HEK293 (cell line): ENCODE measurements around the gene TICRR.

ENCODE experiments used
- CTCF ChIA-PET: fragments of 350-600 bp; formaldehyde crosslinking; extraction: SDS; loops from one replicate; lab custom pipeline; 2021; ENCODE audit warnings: antibody characterized with exemption; lab: Yijun Ruan, JAX
- POLR2A ChIA-PET: fragments of 300-600 bp; formaldehyde crosslinking; extraction: SDS; loops from one replicate; lab custom pipeline; 2020; ENCODE audit warnings: antibody characterized with exemption, inconsistent platforms; lab: Yijun Ruan, JAX
- H3K27ac ChIP-seq: fragments of 200-500 bp; sonication (Bioruptor generic); 2 replicates; pipeline ENCODE4 v1.5.1; 2014; ENCODE audit warnings: low read depth, low read length, control low read depth, inconsistent platforms; ENCODE audit errors: extremely low read depth
- H3K36me3 ChIP-seq, 2 experiments: fragments of 200-500 bp in 1 of 2; sonication (Bioruptor generic) in 1 of 2; 1 replicate in 1 of 2; 2 replicates in 1 of 2; pipeline ENCODE4 v1.5.1; 2014 to 2017; ENCODE audit warnings: inconsistent platforms in 2 of 2, low read length in 2 of 2; ENCODE audit not compliant: control insufficient read depth in 2 of 2, insufficient read depth in 1 of 2
- H3K4me1 ChIP-seq: fragments of 200-500 bp; sonication (Bioruptor generic); 2 replicates; pipeline ENCODE4 v1.5.1; 2014; ENCODE audit warnings: mild to moderate bottlenecking, low read length, inconsistent platforms; ENCODE audit not compliant: control insufficient read depth, insufficient read depth
- H3K4me3 ChIP-seq: 2 replicates; pipeline ENCODE4 v1.5.1; 2011; ENCODE audit warnings: low read depth, mild to moderate bottlenecking, control low read depth, low read length, moderate library complexity
- H3K9me3 ChIP-seq: fragments of 200-500 bp; sonication (Bioruptor generic); 2 replicates; pipeline ENCODE4 v1.5.1; 2014; ENCODE audit warnings: low read depth, low read length, inconsistent platforms; ENCODE audit not compliant: control insufficient read depth, insufficient read depth
- BCL6B ChIP-seq: fragments of 450-650 bp; formaldehyde crosslinking; IDR thresholded peaks from 2 replicates; pipeline ENCODE4 v1.5.1; 2017; ENCODE audit warnings: missing biosample characterization, missing genetic modification characterization
- ELK4 ChIP-seq: IDR thresholded peaks from 2 replicates; pipeline ENCODE4 v1.6.1; 2011; ENCODE audit warnings: mild to moderate bottlenecking, low read depth, low read length, borderline replicate concordance
- GLIS2 ChIP-seq: fragments of 450-650 bp; formaldehyde crosslinking; IDR thresholded peaks from 2 replicates; pipeline ENCODE4 v1.5.1; 2016; ENCODE audit warnings: missing biosample characterization, missing genetic modification characterization
- HOXC10 ChIP-seq: sonication (generic); formaldehyde crosslinking; IDR thresholded peaks from 2 replicates; pipeline ENCODE4 v1.8.1; 2023; ENCODE audit warnings: mild to moderate bottlenecking, missing genetic modification reagents
- INSM2 ChIP-seq: fragments of 450-650 bp; formaldehyde crosslinking; IDR thresholded peaks from 2 replicates; pipeline ENCODE4 v1.5.1; 2016; ENCODE audit warnings: missing biosample characterization, missing genetic modification characterization
- PRDM2 ChIP-seq: fragments of 450-650 bp; formaldehyde crosslinking; IDR thresholded peaks from 2 replicates; pipeline ENCODE4 v1.5.1; 2016; ENCODE audit warnings: missing biosample characterization, missing genetic modification characterization, borderline replicate concordance
- ZBTB20 ChIP-seq: fragments of 450-650 bp; formaldehyde crosslinking; IDR thresholded peaks from 2 replicates; pipeline ENCODE4 v1.5.1; 2016; ENCODE audit warnings: missing biosample characterization, missing genetic modification characterization
- ZEB2 ChIP-seq: fragments of 450-650 bp; formaldehyde crosslinking; IDR thresholded peaks from 2 replicates; pipeline ENCODE4 v1.5.1; 2016; ENCODE audit warnings: missing biosample characterization, missing genetic modification characterization
- ZFP3 ChIP-seq: fragments of 450-650 bp; formaldehyde crosslinking; IDR thresholded peaks from 2 replicates; pipeline ENCODE4 v1.5.1; 2016; ENCODE audit warnings: low read depth, missing biosample characterization, missing genetic modification characterization
- ZFP37 ChIP-seq: fragments of 450-650 bp; formaldehyde crosslinking; IDR thresholded peaks from 2 replicates; pipeline ENCODE4 v1.5.1; 2016; ENCODE audit warnings: missing biosample characterization, missing genetic modification characterization
- ZNF10 ChIP-seq: fragments of 450-650 bp; formaldehyde crosslinking; IDR thresholded peaks from 2 replicates; pipeline ENCODE4 v1.5.1; 2017; ENCODE audit warnings: missing biosample characterization, missing genetic modification characterization
- ZNF114 ChIP-seq: fragments of 450-650 bp; formaldehyde crosslinking; IDR thresholded peaks from 2 replicates; pipeline ENCODE4 v1.5.0; 2017; ENCODE audit warnings: missing biosample characterization, missing genetic modification characterization
- ZNF133 ChIP-seq: fragments of 450-650 bp; formaldehyde crosslinking; IDR thresholded peaks from 2 replicates; pipeline ENCODE4 v1.5.1; 2016; ENCODE audit warnings: missing biosample characterization, missing genetic modification characterization
- ZNF18 ChIP-seq: fragments of 450-650 bp; formaldehyde crosslinking; IDR thresholded peaks from 2 replicates; pipeline ENCODE4 v1.5.1; 2016; ENCODE audit warnings: missing biosample characterization, missing genetic modification characterization
- ZNF341 ChIP-seq: fragments of 450-650 bp; formaldehyde crosslinking; IDR thresholded peaks from 2 replicates; pipeline ENCODE4; 2016; ENCODE audit warnings: low read depth, missing biosample characterization, missing genetic modification characterization
- ZNF580 ChIP-seq: fragments of 450-650 bp; formaldehyde crosslinking; IDR thresholded peaks from 2 replicates; pipeline ENCODE4 v1.5.1; 2016; ENCODE audit warnings: missing biosample characterization, missing genetic modification characterization
- ZNF621 ChIP-seq: fragments of 450-650 bp; formaldehyde crosslinking; IDR thresholded peaks from 2 replicates; pipeline ENCODE4 v1.5.1; 2017; ENCODE audit warnings: missing biosample characterization, missing genetic modification characterization
- ZNF654 ChIP-seq: fragments of 450-650 bp; formaldehyde crosslinking; IDR thresholded peaks from 2 replicates; pipeline ENCODE4 v1.5.1; 2016; ENCODE audit warnings: low read depth, missing biosample characterization, missing genetic modification characterization
- ZNF658 ChIP-seq: fragments of 450-650 bp; formaldehyde crosslinking; IDR thresholded peaks from 2 replicates; pipeline ENCODE4; 2016; ENCODE audit warnings: missing biosample characterization, missing genetic modification characterization
- ZNF707 ChIP-seq: fragments of 450-650 bp; formaldehyde crosslinking; IDR thresholded peaks from 2 replicates; pipeline ENCODE4 v1.5.1; 2016; ENCODE audit warnings: missing biosample characterization, missing genetic modification characterization
- ZSCAN23 ChIP-seq: fragments of 450-650 bp; formaldehyde crosslinking; IDR thresholded peaks from 2 replicates; pipeline ENCODE4 v1.5.1; 2016; ENCODE audit warnings: missing biosample characterization, missing genetic modification characterization

The TICRR gene

GRCh38 chr15:89630260-89630659 lies 55.0 kb downstream of the TICRR start:
- Histone ChIP-seq H3K4me1 (no peaks in the 10 kb centered on the region), H3K27ac (no peak overlapping the region), H3K9me3 (no peaks in the 10 kb centered on the region; the same call in 1 of the 2 replicates), H3K4me3 (no peak overlapping the region), H3K36me3 (peaks cover 64 to 83% of the 10 kb centered on the region in 2 experiments)
- TF ChIP-seq ZNF621 (tag by site-specific recombination) (no peak), ZEB2 (tag by site-specific recombination) (no peak), ZNF341 (tag by site-specific recombination) (0 out of 2 replicates have a peak, but pooled peaks have one; percentile 10)
- ChIA-PET POLR2A (no interaction called here), CTCF (interaction anchor here (1.4 kb wide), 1 partner anchor 17 kb away, joined by 3 read pairs; no protein-coding TSS in a partner anchor)

- Histone ChIP-seq H3K4me3 (no peak overlapping the region), H3K27ac (no peak overlapping the region), H3K4me1 (no peaks in the 10 kb centered on the region), H3K9me3 (no peaks in the 10 kb centered on the region; the same call in 1 of the 2 replicates), H3K36me3 (peaks cover 54 to 73% of the 10 kb centered on the region in 2 experiments)
- ChIA-PET CTCF (no interaction called here), POLR2A (no interaction called here)
- TF ChIP-seq ZFP3 (tag by site-specific recombination) = no peak
- TF ChIP-seq ZNF580 = no peak
- no peak for TF ChIP-seq ZBTB20
- TF ChIP-seq ELK4 = no peak
- TF ChIP-seq ZNF133 (tag by site-specific recombination) = no peak
- TF ChIP-seq ZNF18 (tag by site-specific recombination) = no peak
- TF ChIP-seq ZNF654 (tag by site-specific recombination) = no peak
- TF ChIP-seq ZNF707 = no peak
- no peak for TF ChIP-seq PRDM2
- no peak for TF ChIP-seq INSM2 (tag by site-specific recombination)
- TF ChIP-seq GLIS2 (tag by site-specific recombination) = no peak
- TF ChIP-seq ZNF114 (tag by site-specific recombination) = no peak
- TF ChIP-seq ZNF10 (tag by site-specific recombination) = no peak
- no peak for TF ChIP-seq ZSCAN23
- no peak for TF ChIP-seq HOXC10 (CRISPR knock-in tag)
- TF ChIP-seq ZFP37 (tag by site-specific recombination) = no peak
- TF ChIP-seq ZNF658 (tag by site-specific recombination) = no peak
- no peak for TF ChIP-seq BCL6B (tag by site-specific recombination)
These were observed 56.0 kb downstream of the TICRR start for GRCh38 chr15:89630974-89631901.
